IMR-90 (cell line): Measurements from ENCODE around the gene MEGF9. TPM values are rescaled to one million over a fixed set of nuclear protein-coding genes. Genes with fewer than 3 reads are reported as not detected.

ENCODE experiments used
- ATAC-seq: fragments of 200-7000 bp; cut with Tn5 transposase; 2 replicates; pipeline ENCODE4 v1.9.1; 2020; ENCODE audit warnings: low read depth, mild to moderate bottlenecking, moderate library complexity
- Bru-seq: library from RNA; stranded (reverse); fragments of 400-500 nt; gene quantifications from one replicate; lab custom pipeline; 2021; lab: Mats Ljungman, UMichigan
- BruChase-seq, 2 experiments: library from RNA; stranded (reverse); fragments of 400-500 nt; gene quantifications; one replicate each; lab custom pipeline; 2021; lab: Mats Ljungman, UMichigan
- BruUV-seq: library from RNA; stranded (reverse); fragments of 400-500 nt; replicated peaks from 2 replicates; lab custom pipeline; 2021; lab: Mats Ljungman, UMichigan
- CTCF ChIA-PET: fragments of 300-600 bp; formaldehyde crosslinking; extraction: SDS; loops from one replicate; lab custom pipeline; 2021; ENCODE audit warnings: antibody characterized with exemption; lab: Yijun Ruan, JAX
- POLR2A ChIA-PET: fragments of 300-600 bp; sonication (Branson Sonifier 250); formaldehyde crosslinking; loops from one replicate; lab custom pipeline; 2022; ENCODE audit warnings: antibody characterized with exemption; ENCODE audit not compliant: unreplicated experiment; lab: Charles Lee
- DNase-seq: peaks from one replicate; pipeline ENCODE4 v3.0.0; 2013
- H2AFZ ChIP-seq: replicated peaks from 2 replicates; pipeline ENCODE3; 2013; ENCODE audit warnings: low read length, mild to moderate bottlenecking; ENCODE audit not compliant: poor library complexity
- H2AK5ac ChIP-seq: 2 replicates; pipeline ENCODE4 v1.6.1; 2013; ENCODE audit warnings: low read depth, low read length, inconsistent platforms
- H2AK9ac ChIP-seq: replicated peaks from 2 replicates; pipeline ENCODE3; 2013; ENCODE audit warnings: mild to moderate bottlenecking, low read depth, low read length, moderate library complexity; ENCODE audit not compliant: poor library complexity
- H2BK120ac ChIP-seq: 2 replicates; pipeline ENCODE4 v1.6.1; 2013; ENCODE audit warnings: low read depth, low read length, inconsistent platforms
- H2BK15ac ChIP-seq: 3 replicates; pipeline ENCODE4 v1.6.1; 2013; ENCODE audit warnings: low read depth, low read length, inconsistent platforms
- H2BK20ac ChIP-seq: 2 replicates; pipeline ENCODE4 v1.6.1; 2013; ENCODE audit warnings: low read depth, mild to moderate bottlenecking, inconsistent platforms, low read length, moderate library complexity
- H2BK5ac ChIP-seq: 2 replicates; pipeline ENCODE4 v1.6.1; 2013; ENCODE audit warnings: mild to moderate bottlenecking, low read depth, low read length, inconsistent platforms; ENCODE audit not compliant: poor library complexity, severe bottlenecking
- H3K14ac ChIP-seq: replicated peaks from 2 replicates; pipeline ENCODE4 v1.6.1; 2013; ENCODE audit warnings: low read depth, low read length, inconsistent platforms
- H3K18ac ChIP-seq: 2 replicates; pipeline ENCODE4 v1.6.1; 2013; ENCODE audit warnings: low read depth, low read length, control low read depth
- H3K23ac ChIP-seq: 2 replicates; pipeline ENCODE4 v1.6.1; 2013; ENCODE audit warnings: low read depth, low read length, inconsistent platforms
- H3K27ac ChIP-seq: 2 replicates; pipeline ENCODE4 v1.5.1; 2013; ENCODE audit warnings: mild to moderate bottlenecking, control low read depth, low read length; ENCODE audit not compliant: insufficient read depth
- H3K27me3 ChIP-seq: 2 replicates; pipeline ENCODE4 v1.6.1; 2013; ENCODE audit warnings: low read length; ENCODE audit not compliant: control insufficient read depth, insufficient read depth
- H3K36me3 ChIP-seq: 2 replicates; pipeline ENCODE4 v1.6.1; 2013; ENCODE audit warnings: low read length, mixed read lengths; ENCODE audit not compliant: control insufficient read depth, insufficient read depth
- H3K4ac ChIP-seq: 2 replicates; pipeline ENCODE4 v1.6.1; 2013; ENCODE audit warnings: low read depth, low read length, inconsistent platforms
- H3K4me1 ChIP-seq: 2 replicates; pipeline ENCODE4 v1.6.1; 2013; ENCODE audit warnings: low read length, mixed read lengths; ENCODE audit not compliant: control insufficient read depth, insufficient read depth
- H3K4me2 ChIP-seq: 2 replicates; pipeline ENCODE4 v1.6.1; 2013; ENCODE audit warnings: low read depth, mild to moderate bottlenecking, control low read depth, low read length, moderate library complexity
- H3K4me3 ChIP-seq: 2 replicates; pipeline ENCODE4 v1.5.1; 2013; ENCODE audit warnings: low read depth, mild to moderate bottlenecking, control low read depth, low read length, moderate library complexity; ENCODE audit not compliant: insufficient read depth
- H3K56ac ChIP-seq: 2 replicates; pipeline ENCODE4 v1.6.1; 2013; ENCODE audit warnings: low read length, inconsistent platforms; ENCODE audit not compliant: insufficient read depth; ENCODE audit errors: extremely low read depth
- H3K79me1 ChIP-seq, 2 experiments: 2 replicates each; pipeline ENCODE4 v1.6.1; 2013; ENCODE audit warnings: low read length in 2 of 2, inconsistent platforms in 1 of 2, low read depth in 1 of 2
- H3K9ac ChIP-seq: 2 replicates; pipeline ENCODE4 v1.6.1; 2013; ENCODE audit warnings: low read depth, low read length, control low read depth
- H3K9me1 ChIP-seq: 2 replicates; pipeline ENCODE4 v1.6.1; 2013; ENCODE audit warnings: low read length, inconsistent platforms; ENCODE audit not compliant: insufficient read depth
- H3K9me3 ChIP-seq: 2 replicates; pipeline ENCODE4 v1.6.1; 2013; ENCODE audit warnings: low read length; ENCODE audit not compliant: control insufficient read depth, insufficient read depth
- H4K20me1 ChIP-seq: 2 replicates; pipeline ENCODE4 v1.6.1; 2013; ENCODE audit warnings: low read length, inconsistent platforms; ENCODE audit not compliant: insufficient read depth
- H4K5ac ChIP-seq: 2 replicates; pipeline ENCODE4 v1.6.1; 2013; ENCODE audit warnings: mild to moderate bottlenecking, low read depth, low read length, control low read depth
- H4K8ac ChIP-seq, 2 experiments: 2 replicates each; pipeline ENCODE4 v1.6.1; 2013; ENCODE audit warnings: low read depth in 2 of 2, low read length in 2 of 2, control low read depth in 1 of 2, inconsistent platforms in 1 of 2
- H4K91ac ChIP-seq: 2 replicates; pipeline ENCODE4 v1.6.1; 2013; ENCODE audit warnings: low read depth, low read length, inconsistent platforms; ENCODE audit not compliant: insufficient read depth
- BHLHE40 ChIP-seq: fragments of 150-350 bp; IDR thresholded peaks from 2 replicates; pipeline ENCODE4 v1.6.1; 2016; ENCODE audit warnings: mild to moderate bottlenecking, low read depth, low read length
- CEBPB ChIP-seq: IDR thresholded peaks from 2 replicates; pipeline ENCODE4 v1.6.1; 2012; ENCODE audit warnings: low read depth, low read length, improper control_type of control experiment
- CHD1 ChIP-seq: IDR thresholded peaks from 2 replicates; pipeline ENCODE4 v1.6.1; 2012; ENCODE audit warnings: low read depth, low read length, improper control_type of control experiment
- FOS ChIP-seq: fragments of 150-350 bp; IDR thresholded peaks from 2 replicates; pipeline ENCODE4 v1.6.1; 2016; ENCODE audit warnings: low read depth, low read length
- MAFK ChIP-seq: IDR thresholded peaks from 2 replicates; pipeline ENCODE4 v1.6.1; 2012; ENCODE audit warnings: low read depth, low read length, improper control_type of control experiment
- MAZ ChIP-seq: IDR thresholded peaks from 2 replicates; pipeline ENCODE4 v1.6.1; 2012; ENCODE audit warnings: low read depth, mild to moderate bottlenecking, low read length, improper control_type of control experiment, moderate library complexity, borderline replicate concordance
- MXI1 ChIP-seq: IDR thresholded peaks from 2 replicates; pipeline ENCODE4 v1.6.1; 2012; ENCODE audit warnings: low read depth, mild to moderate bottlenecking, low read length, moderate library complexity, borderline replicate concordance
- POLR2A ChIP-seq: IDR thresholded peaks from 2 replicates; pipeline ENCODE4 v1.6.1; 2012; ENCODE audit warnings: mild to moderate bottlenecking, low read depth, low read length
- RAD21 ChIP-seq: IDR thresholded peaks from 2 replicates; pipeline ENCODE4 v1.6.1; 2012; ENCODE audit warnings: low read length, improper control_type of control experiment
- WGBS, 2 experiments: methylation state at CpG; one replicate each; pipeline versions ENCODE4 v1.1.5 to v1.1.7; 2013; ENCODE audit warnings: missing lambda C conversion rate in 2 of 2; ENCODE audit not compliant: insufficient read length in 1 of 2; ENCODE audit errors: extremely low coverage in 2 of 2; 5-methylcytosine and 5-hydroxymethylcytosine counted together
- dilution Hi-C: fragments of 300-500 bp; cut with HindIII; formaldehyde crosslinking; loops from one replicate; pipeline ENCODE4 v1.14.3; 2018; ENCODE audit warnings: low sequenced_read_pairs; ENCODE audit not compliant: unreplicated experiment
- in situ Hi-C: fragments of 300-500 bp; cut with MboI; formaldehyde crosslinking; loops from 3 replicates; pipeline ENCODE4 v1.14.3; 2019; ENCODE audit warnings: low sequenced_read_pairs, inconsistent platforms, mixed read lengths
- intact Hi-C: fragments of 100-400 bp; cut with micrococcal nuclease; formaldehyde crosslinking; loops from 2 replicates; pipeline ENCODE4 v1.10.0; 2022
- long read RNA-seq: library from polyadenylated mRNA; unstranded; transcript quantifications from one replicate; pipeline ENCODE4 v2.0.0, GENCODE V29; 2021; ENCODE audit not compliant: unreplicated experiment
- polyA plus RNA-seq, 3 experiments: library from polyadenylated mRNA; depleted of rRNA; stranded (reverse); fragments of >200 nt; gene quantifications; 2 replicates each; pipeline ENCODE4 v1.2.3, GENCODE V29; 2012; ENCODE audit warnings: low replicate concordance in 1 of 3
- total RNA-seq: library from RNA; depleted of rRNA; stranded (reverse); fragments of >200 nt; gene quantifications from 2 replicates; pipeline ENCODE4 v1.2.3, GENCODE V29; 2012; rRNA removed
- TF ChIP-seq, protein P1 (sequence below): fragments of 150-350 bp; IDR thresholded peaks from 2 replicates; pipeline ENCODE4 v1.6.1; 2016; ENCODE audit warnings: low read depth, mild to moderate bottlenecking, low read length, moderate library complexity, borderline replicate concordance
- TF ChIP-seq, protein P2 (sequence below): fragments of 150-350 bp; IDR thresholded peaks from 2 replicates; pipeline ENCODE4 v1.6.1; 2017; ENCODE audit warnings: mild to moderate bottlenecking, antibody characterized with exemption, low read length, low read depth

MEGF9 gene
- total RNA-seq (3.4 and 4.7 TPM in 2 replicates), polyA plus RNA-seq (2012; rRNA removed) (3.0 and 3.4 TPM in 2 replicates), Bru-seq, nascent RNA (percentile 86 among the genes with signal in this experiment), BruChase-seq, experiment 1, labeled RNA remaining after a 6-hour chase (percentile 84 among the genes with signal in this experiment), BruChase-seq, experiment 2, labeled RNA remaining after a 2-hour chase (percentile 89 among the genes with signal in this experiment)
- polyA plus RNA-seq (2012; cell fraction: cytosol; rRNA removed) = 1.4 and 1.7 TPM in 2 replicates
- 0.83 and 3.0 TPM in 2 replicates for polyA plus RNA-seq (2012; cell fraction: nucleus; rRNA removed; ENCODE audit: low replicate concordance)
- long read RNA-seq, full-length matches to known transcripts = 1 of 13 reads
- long read RNA-seq, partial matches to known transcripts = 0 of 13 reads
- long read RNA-seq, other reads (novel, unspliced or antisense) = 12 of 13 reads

DNA sequence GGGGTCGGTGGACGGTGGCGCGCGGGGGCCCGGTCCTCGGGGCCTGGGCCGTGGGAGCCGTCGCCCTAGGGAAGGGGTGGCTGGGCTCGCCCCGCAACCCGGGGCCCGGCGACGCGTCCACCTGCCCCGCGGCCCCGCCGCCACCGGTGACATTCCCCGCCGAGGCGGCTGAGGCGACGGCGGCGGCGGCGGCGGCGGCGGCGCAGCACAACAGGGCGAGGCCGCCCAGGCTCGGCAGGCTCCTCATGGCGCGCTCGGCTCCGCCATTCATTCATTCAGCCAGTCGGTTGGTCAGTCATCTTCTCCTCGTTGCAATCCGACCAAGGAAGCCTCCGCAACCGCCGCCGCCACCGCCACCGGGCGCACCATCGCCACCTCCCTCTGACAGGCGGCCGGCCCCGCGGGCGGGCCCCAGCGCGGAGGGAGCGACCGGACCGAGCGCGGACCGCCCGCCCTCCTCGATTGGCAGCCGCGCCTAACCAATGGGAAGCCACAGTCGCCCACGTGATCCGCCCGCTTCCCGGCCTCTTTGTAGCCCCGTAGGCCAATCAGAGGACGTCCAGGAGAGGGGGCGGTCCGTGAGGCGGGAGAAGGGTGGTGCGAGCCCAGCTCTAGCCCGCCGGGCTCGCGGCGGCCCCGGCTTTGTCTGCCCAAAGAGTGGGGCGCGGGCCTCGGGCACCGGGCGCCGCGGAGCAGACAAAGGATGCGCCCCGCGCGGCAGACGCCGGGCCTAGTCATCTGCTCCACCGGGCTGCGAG, at the start of gene MEGF9:
TSS of gene MEGF9 (minus strand) at position 383 of the 758 bp plus-strand sequence. CDS start at position 271, 112 bp downstream.
- peak within 1 kb of the TSS; percentile 35; the same call in 1 of the 2 replicates for H3K56ac ChIP-seq
- H3K4me1 ChIP-seq = peaks cover 10% of the 10 kb centered on the region
- peak within 1 kb of the TSS; percentile 76 for H3K4ac ChIP-seq
- peak within 1 kb of the TSS; percentile 94 for H2AFZ ChIP-seq
- peak within 1 kb of the TSS; percentile 46 for H2BK120ac ChIP-seq
- no peaks in the 10 kb centered on the region for H3K9me3 ChIP-seq
- WGBS, 2 experiments = 0% methylated on average over 37 of the region's 102 CpGs; no CpG with 5 or more reads in 1 of the 2 experiments
- H3K27me3 ChIP-seq = no peaks in the 10 kb centered on the region
- no peak within 1 kb of the TSS for H2BK15ac ChIP-seq
- H4K20me1 ChIP-seq = no peaks in the 10 kb centered on the region
- no peaks in the 10 kb centered on the region for H3K36me3 ChIP-seq
- in situ Hi-C loops = no loop called here
- intact Hi-C loops = no loop called here
- ChIA-PET CTCF (interaction anchor here (0.8 to 1.0 kb wide), 2 partner anchors 16 to 94 kb away, joined by 3 to 6 read pairs; no protein-coding TSS in a partner anchor), POLR2A (no interaction called here)
- H3K79me1 ChIP-seq = peaks cover 8 to 46% of the 10 kb centered on the region in 2 experiments; a peak in 3 of 4 replicates
- peak within 1 kb of the TSS; percentile 77 for H2BK5ac ChIP-seq
- DNase-seq = peak; percentile 97
- H3K14ac ChIP-seq = peak within 1 kb of the TSS; percentile 72
- peak within 1 kb of the TSS; percentile 84 for H3K27ac ChIP-seq
- TF ChIP-seq CEBPB = no peak
- TF ChIP-seq CHD1 = no peak
- TF ChIP-seq MAFK = no peak
- TF ChIP-seq RAD21 = no peak
- TF ChIP-seq MXI1 = peak; percentile 57; the same call in 1 of the 2 replicates
- TF ChIP-seq FOS = 0 out of 2 replicates have a peak, but pooled peaks have one; percentile 66
- TF ChIP-seq, protein P1, sequence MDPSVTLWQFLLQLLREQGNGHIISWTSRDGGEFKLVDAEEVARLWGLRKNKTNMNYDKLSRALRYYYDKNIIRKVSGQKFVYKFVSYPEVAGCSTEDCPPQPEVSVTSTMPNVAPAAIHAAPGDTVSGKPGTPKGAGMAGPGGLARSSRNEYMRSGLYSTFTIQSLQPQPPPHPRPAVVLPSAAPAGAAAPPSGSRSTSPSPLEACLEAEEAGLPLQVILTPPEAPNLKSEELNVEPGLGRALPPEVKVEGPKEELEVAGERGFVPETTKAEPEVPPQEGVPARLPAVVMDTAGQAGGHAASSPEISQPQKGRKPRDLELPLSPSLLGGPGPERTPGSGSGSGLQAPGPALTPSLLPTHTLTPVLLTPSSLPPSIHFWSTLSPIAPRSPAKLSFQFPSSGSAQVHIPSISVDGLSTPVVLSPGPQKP = no peak
- TF ChIP-seq, protein P2, sequence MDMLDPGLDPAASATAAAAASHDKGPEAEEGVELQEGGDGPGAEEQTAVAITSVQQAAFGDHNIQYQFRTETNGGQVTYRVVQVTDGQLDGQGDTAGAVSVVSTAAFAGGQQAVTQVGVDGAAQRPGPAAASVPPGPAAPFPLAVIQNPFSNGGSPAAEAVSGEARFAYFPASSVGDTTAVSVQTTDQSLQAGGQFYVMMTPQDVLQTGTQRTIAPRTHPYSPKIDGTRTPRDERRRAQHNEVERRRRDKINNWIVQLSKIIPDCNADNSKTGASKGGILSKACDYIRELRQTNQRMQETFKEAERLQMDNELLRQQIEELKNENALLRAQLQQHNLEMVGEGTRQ = peak; percentile 99
- peak; percentile 67 for TF ChIP-seq POLR2A
- no peak for TF ChIP-seq BHLHE40
- peak; percentile 68; the same call in 1 of the 2 replicates for TF ChIP-seq MAZ
- peak within 1 kb of the TSS; percentile 75 for H3K4me3 ChIP-seq
- peak within 1 kb of the TSS; percentile 80 for H4K91ac ChIP-seq
- no TSS peak for BruUV-seq
- H3K9ac ChIP-seq = peak within 1 kb of the TSS; percentile 85
- H4K5ac ChIP-seq = peak within 1 kb of the TSS; percentile 89
- peak within 1 kb of the TSS; percentile 77 for H2AK5ac ChIP-seq
- H3K23ac ChIP-seq = peak within 1 kb of the TSS; percentile 73
- dilution Hi-C loops = no loop called here
- peak within 1 kb of the TSS; percentile 88 to 89 for H4K8ac ChIP-seq
- peak within 1 kb of the TSS; percentile 59; the same call in 1 of the 2 replicates for H3K18ac ChIP-seq
- no peak within 1 kb of the TSS for H2BK20ac ChIP-seq
- H3K4me2 ChIP-seq = peak within 1 kb of the TSS; percentile 80
- H2AK9ac ChIP-seq = peak within 1 kb of the TSS; percentile 96
- no peaks in the 10 kb centered on the region for H3K9me1 ChIP-seq
- ATAC-seq = peak; percentile 96
